DOHH2 (cell line): Measurements from ENCODE around the gene PDC.

Source experiments
- H3F3A ChIP-seq: fragments of 200-600 bp; sonication (generic), shearing (Covaris generic); 2 replicates; pipeline ENCODE4 v1.6.0; 2016; ENCODE audit warnings: antibody characterized with exemption, mild to moderate bottlenecking; ENCODE audit not compliant: control insufficient read depth, insufficient read depth
- H3K27ac ChIP-seq: fragments of 200-600 bp; sonication (generic); 2 replicates; pipeline ENCODE4 v1.5.1; 2014; ENCODE audit warnings: low read depth, mild to moderate bottlenecking, low read length, moderate library complexity
- H3K27me3 ChIP-seq: fragments of 200-600 bp; sonication (generic); 2 replicates; pipeline ENCODE4 v1.6.1; 2014; ENCODE audit warnings: mild to moderate bottlenecking, low read length, mixed read lengths; ENCODE audit not compliant: control insufficient read depth
- H3K36me3 ChIP-seq: fragments of 200-600 bp; sonication (generic); 2 replicates; pipeline ENCODE4 v1.6.1; 2014; ENCODE audit warnings: mild to moderate bottlenecking, low read length, moderate library complexity, mixed read lengths; ENCODE audit not compliant: control insufficient read depth
- H3K4me1 ChIP-seq: fragments of 200-600 bp; sonication (generic); 2 replicates; pipeline ENCODE4 v1.6.1; 2014; ENCODE audit warnings: mild to moderate bottlenecking, low read length, mixed read lengths; ENCODE audit not compliant: control insufficient read depth
- H3K4me2 ChIP-seq: fragments of 200-600 bp; sonication (generic); 2 replicates; pipeline ENCODE4 v1.6.0; 2014; ENCODE audit warnings: mild to moderate bottlenecking, low read length, moderate library complexity
- H3K4me3 ChIP-seq: fragments of 200-600 bp; sonication (generic); 2 replicates; pipeline ENCODE4 v1.5.1; 2014; ENCODE audit warnings: mild to moderate bottlenecking, low read length, mixed read lengths
- H3K79me2 ChIP-seq: fragments of 200-600 bp; sonication (generic); 2 replicates; pipeline ENCODE4 v1.6.1; 2014; ENCODE audit warnings: mild to moderate bottlenecking, low read length, mixed read lengths; ENCODE audit not compliant: control insufficient read depth
- H3K9me2 ChIP-seq: fragments of 200-600 bp; sonication (generic); replicated peaks from 2 replicates; pipeline ENCODE4 v1.6.1; 2014; ENCODE audit warnings: mild to moderate bottlenecking, low read length, mixed read lengths; ENCODE audit not compliant: control insufficient read depth
- H3K9me3 ChIP-seq: fragments of 200-600 bp; sonication (generic); 2 replicates; pipeline ENCODE4 v1.6.1; 2014; ENCODE audit warnings: antibody characterized with exemption, low read length, mixed read lengths; ENCODE audit not compliant: control insufficient read depth, insufficient read depth
- H4K20me1 ChIP-seq: fragments of 200-600 bp; sonication (generic); 2 replicates; pipeline ENCODE4 v1.6.0; 2014; ENCODE audit warnings: low read depth, mild to moderate bottlenecking, antibody characterized with exemption, low read length, moderate library complexity; ENCODE audit not compliant: control insufficient read depth, insufficient read depth
- CTCF ChIP-seq: fragments of 200-600 bp; sonication (generic); IDR thresholded peaks from one replicate; pipeline ENCODE4 v1.5.1; 2014; ENCODE audit warnings: antibody characterized with exemption, mild to moderate bottlenecking, low read depth, low read length; ENCODE audit not compliant: poor library complexity, severe bottlenecking
- EZH2phosphoT487 ChIP-seq: fragments of 200-600 bp; sonication (generic); IDR thresholded peaks from 2 replicates; pipeline ENCODE4 v1.6.1; 2017; ENCODE audit warnings: borderline replicate concordance, mild to moderate bottlenecking, antibody characterized with exemption, low read length, moderate library complexity, mixed read lengths

PDC gene

GRCh38 chr1:186435336-186435735 is 25.6 kb downstream of the PDC start:
- no peaks in the 10 kb centered on the region for H3F3A ChIP-seq
- H3K27ac ChIP-seq = no peak overlapping the region
- H4K20me1 ChIP-seq = no peaks in the 10 kb centered on the region
- H3K36me3 ChIP-seq = no peaks in the 10 kb centered on the region
- no peaks in the 10 kb centered on the region for H3K9me2 ChIP-seq
- H3K79me2 ChIP-seq = no peaks in the 10 kb centered on the region
- no peaks in the 10 kb centered on the region for H3K4me1 ChIP-seq
- no peaks in the 10 kb centered on the region for H3K27me3 ChIP-seq
- H3K9me3 ChIP-seq = no peaks in the 10 kb centered on the region
- H3K4me3 ChIP-seq = no peak overlapping the region
- no peak for TF ChIP-seq CTCF
- no peak overlapping the region for H3K4me2 ChIP-seq

GRCh38 chr1:186429017-186429416 is 31.9 kb downstream of the PDC start:
- H3K36me3 ChIP-seq = no peaks in the 10 kb centered on the region
- no peak for TF ChIP-seq EZH2phosphoT487
- no peak for TF ChIP-seq CTCF
- H3K79me2 ChIP-seq = no peaks in the 10 kb centered on the region
- no peaks in the 10 kb centered on the region for H3K27me3 ChIP-seq
- H3K4me1 ChIP-seq = no peaks in the 10 kb centered on the region
- H3K4me3 ChIP-seq = no peak overlapping the region
- H4K20me1 ChIP-seq = no peaks in the 10 kb centered on the region
- no peak overlapping the region for H3K27ac ChIP-seq
- H3K9me2 ChIP-seq = no peaks in the 10 kb centered on the region
- no peaks in the 10 kb centered on the region for H3K9me3 ChIP-seq
- no peaks in the 10 kb centered on the region for H3F3A ChIP-seq
- no peak overlapping the region for H3K4me2 ChIP-seq

GRCh38 chr1:186426118-186426517 is 34.8 kb downstream of the PDC start:
- no peaks in the 10 kb centered on the region for H3K79me2 ChIP-seq
- no peaks in the 10 kb centered on the region for H3F3A ChIP-seq
- H3K27me3 ChIP-seq = no peaks in the 10 kb centered on the region
- H3K9me3 ChIP-seq = no peaks in the 10 kb centered on the region
- no peak overlapping the region for H3K27ac ChIP-seq
- no peaks in the 10 kb centered on the region for H3K9me2 ChIP-seq
- no peaks in the 10 kb centered on the region for H3K36me3 ChIP-seq
- no peak for TF ChIP-seq EZH2phosphoT487
- no peak overlapping the region for H3K4me2 ChIP-seq
- no peaks in the 10 kb centered on the region for H4K20me1 ChIP-seq
- no peak overlapping the region for H3K4me3 ChIP-seq
- no peaks in the 10 kb centered on the region for H3K4me1 ChIP-seq

- H3K4me2 ChIP-seq = no peak overlapping the region
- TF ChIP-seq EZH2phosphoT487 (no peak), CTCF (no peak)
- H3K79me2 ChIP-seq = no peaks in the 10 kb centered on the region
- H3K9me3 ChIP-seq = no peaks in the 10 kb centered on the region
- peaks cover 6% of the 10 kb centered on the region for H3K36me3 ChIP-seq
- no peak overlapping the region for H3K4me3 ChIP-seq
- no peak overlapping the region for H3K27ac ChIP-seq
- no peaks in the 10 kb centered on the region for H3F3A ChIP-seq
- no peaks in the 10 kb centered on the region for H4K20me1 ChIP-seq
- no peaks in the 10 kb centered on the region for H3K9me2 ChIP-seq
- H3K27me3 ChIP-seq = no peaks in the 10 kb centered on the region
- H3K4me1 ChIP-seq = no peaks in the 10 kb centered on the region
These were observed 36.4 kb downstream of the PDC start for GRCh38 chr1:186424539-186424938.
